Trophoblast cell (in vitro differentiated cells and primary cell): ENCODE results near the gene USP17L27.
"Not testable (repeated sequence)": the region's sequence is repeated elsewhere in the genome, so short reads cannot be mapped to it uniquely, and the experiment has no call there.

Experiments
- DNase-seq, 2 donors: peaks; one replicate each; pipeline ENCODE4 v3.0.0-alpha.2; 2016
- H2AFZ ChIP-seq: 2 replicates; pipeline ENCODE4 v1.6.1; 2013; ENCODE audit warnings: low read length, moderate library complexity, mild to moderate bottlenecking; ENCODE audit not compliant: insufficient read depth, poor library complexity
- H2AK5ac ChIP-seq: 2 replicates; pipeline ENCODE4 v1.6.1; 2013; ENCODE audit warnings: mild to moderate bottlenecking, low read length
- H2BK120ac ChIP-seq: 2 replicates; pipeline ENCODE4 v1.6.1; 2013; ENCODE audit warnings: low read length, mild to moderate bottlenecking, moderate library complexity; ENCODE audit not compliant: insufficient read depth, poor library complexity
- H2BK12ac ChIP-seq: 2 replicates; pipeline ENCODE4 v1.6.1; 2013; ENCODE audit warnings: mild to moderate bottlenecking, low read length, moderate library complexity
- H2BK5ac ChIP-seq: 2 replicates; pipeline ENCODE4 v1.6.1; 2013; ENCODE audit warnings: low read length, low read depth, moderate library complexity, mild to moderate bottlenecking; ENCODE audit not compliant: poor library complexity
- H3K14ac ChIP-seq: 2 replicates; pipeline ENCODE4 v1.6.1; 2013; ENCODE audit warnings: mild to moderate bottlenecking, low read length
- H3K18ac ChIP-seq: 2 replicates; pipeline ENCODE4 v1.6.1; 2013; ENCODE audit warnings: mild to moderate bottlenecking, low read length
- H3K23ac ChIP-seq: 2 replicates; pipeline ENCODE4 v1.6.1; 2013; ENCODE audit warnings: low read length
- H3K27ac ChIP-seq: 2 replicates; pipeline ENCODE4 v1.5.1; 2013; ENCODE audit warnings: low read depth, mild to moderate bottlenecking, inconsistent platforms, low read length, moderate library complexity
- H3K27me3 ChIP-seq: 2 replicates; pipeline ENCODE4 v1.6.1; 2013; ENCODE audit warnings: inconsistent platforms, mild to moderate bottlenecking, low read length, moderate library complexity; ENCODE audit not compliant: insufficient read depth
- H3K36me3 ChIP-seq, 2 experiments: 1 replicate in 1 of 2; 2 replicates in 1 of 2; pipeline ENCODE4 v1.6.1; 2013; ENCODE audit warnings: low read length in 2 of 2, mild to moderate bottlenecking in 2 of 2, moderate library complexity in 1 of 2; ENCODE audit not compliant: insufficient read depth in 2 of 2, control insufficient read depth in 1 of 2
- H3K4ac ChIP-seq: 2 replicates; pipeline ENCODE4 v1.6.1; 2013; ENCODE audit warnings: low read depth, mild to moderate bottlenecking, low read length, moderate library complexity
- H3K4me1 ChIP-seq, 2 experiments: 1 replicate in 1 of 2; 2 replicates in 1 of 2; pipeline ENCODE4 v1.6.1; 2013; ENCODE audit warnings: low read length in 2 of 2, mild to moderate bottlenecking in 2 of 2, moderate library complexity in 1 of 2; ENCODE audit not compliant: insufficient read depth in 2 of 2, control insufficient read depth in 1 of 2
- H3K4me2 ChIP-seq: 2 replicates; pipeline ENCODE4 v1.6.1; 2013; ENCODE audit warnings: inconsistent platforms, mild to moderate bottlenecking, low read length, moderate library complexity
- H3K4me3 ChIP-seq: 2 replicates; pipeline ENCODE4 v1.5.1; 2013; ENCODE audit warnings: mild to moderate bottlenecking, low read depth, low read length, inconsistent platforms
- H3K79me1 ChIP-seq: one replicate; pipeline ENCODE4 v1.6.1; 2013; ENCODE audit warnings: low read length
- H3K79me2 ChIP-seq: 2 replicates; pipeline ENCODE4 v1.6.1; 2013; ENCODE audit warnings: low read length, mild to moderate bottlenecking; ENCODE audit not compliant: control insufficient read depth, insufficient read depth, poor library complexity
- H3K9ac ChIP-seq: 2 replicates; pipeline ENCODE4 v1.6.1; 2013; ENCODE audit warnings: mild to moderate bottlenecking, low read length
- H3K9me3 ChIP-seq: 2 replicates; pipeline ENCODE4 v1.6.1; 2013; ENCODE audit warnings: low read depth, mild to moderate bottlenecking, control low read depth, inconsistent platforms, low read length; ENCODE audit not compliant: insufficient read depth
- H4K12ac ChIP-seq: 2 replicates; pipeline ENCODE4 v1.6.1; 2013; ENCODE audit warnings: low read depth, mild to moderate bottlenecking, low read length, moderate library complexity
- H4K8ac ChIP-seq: 2 replicates; pipeline ENCODE4 v1.6.1; 2013; ENCODE audit warnings: low read depth, mild to moderate bottlenecking, low read length, moderate library complexity
- H4K91ac ChIP-seq: one replicate; pipeline ENCODE4 v1.6.1; 2013; ENCODE audit warnings: low read depth, mild to moderate bottlenecking, low read length, moderate library complexity
- WGBS: extraction: QIAGEN DNeasy Blood & Tissue Kit; methylation state at CpG from one replicate; pipeline ENCODE4 v1.1.7; 2013; ENCODE audit warnings: missing lambda C conversion rate; ENCODE audit not compliant: insufficient read length, insufficient coverage; ENCODE audit errors: extremely low coverage; 5-methylcytosine and 5-hydroxymethylcytosine counted together

The USP17L27 gene

DNA sequence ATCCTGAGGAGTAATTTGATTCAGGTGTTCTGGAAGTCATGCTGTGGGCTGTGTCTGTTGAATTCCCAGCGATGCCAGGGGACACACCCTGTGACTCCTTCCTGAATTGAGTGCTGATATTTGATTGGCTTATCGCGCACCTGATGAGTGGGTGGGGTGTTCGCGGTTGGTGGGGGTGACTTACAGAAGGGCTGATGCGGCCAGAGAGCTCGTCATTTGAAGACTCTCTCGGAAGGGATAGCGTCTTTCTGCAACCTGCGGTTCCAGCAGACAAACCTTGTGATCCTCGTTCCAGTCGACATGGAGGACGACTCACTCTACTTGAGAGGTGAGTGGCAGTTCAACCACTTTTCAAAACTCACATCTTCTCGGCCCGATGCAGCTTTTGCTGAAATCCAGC is 9.4 kb downstream of the USP17L27 start, which contains the start of gene USP17L29:
Gene USP17L29, plus strand, starts transcription at position 301 of the 400 bp plus-strand sequence. Its CDS starts 0 bp downstream, at position 301.
- not testable (repeated sequence) for H3K4me1 ChIP-seq, H2BK120ac ChIP-seq, H4K91ac ChIP-seq, DNase-seq, H3K23ac ChIP-seq, H3K9me3 ChIP-seq, H3K27me3 ChIP-seq, H3K4me2 ChIP-seq, H3K14ac ChIP-seq, H3K36me3 ChIP-seq, H3K79me1 ChIP-seq, H3K4ac ChIP-seq, H3K4me3 ChIP-seq, H2AFZ ChIP-seq, H3K9ac ChIP-seq, H2AK5ac ChIP-seq, H3K27ac ChIP-seq, H2BK12ac ChIP-seq, H4K8ac ChIP-seq, H3K79me2 ChIP-seq, H2BK5ac ChIP-seq, H3K18ac ChIP-seq, H4K12ac ChIP-seq
- WGBS: no CpG with 5 or more reads among the region's 15 CpGs

DNA sequence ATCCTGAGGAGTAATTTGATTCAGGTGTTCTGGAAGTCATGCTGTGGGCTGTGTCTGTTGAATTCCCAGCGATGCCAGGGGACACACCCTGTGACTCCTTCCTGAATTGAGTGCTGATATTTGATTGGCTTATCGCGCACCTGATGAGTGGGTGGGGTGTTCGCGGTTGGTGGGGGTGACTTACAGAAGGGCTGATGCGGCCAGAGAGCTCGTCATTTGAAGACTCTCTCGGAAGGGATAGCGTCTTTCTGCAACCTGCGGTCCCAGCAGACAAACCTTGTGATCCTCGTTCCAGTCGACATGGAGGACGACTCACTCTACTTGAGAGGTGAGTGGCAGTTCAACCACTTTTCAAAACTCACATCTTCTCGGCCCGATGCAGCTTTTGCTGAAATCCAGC is 18.9 kb downstream of the USP17L27 start, which contains the start of gene USP17L30:
Gene USP17L30, plus strand, starts transcription at position 301 of the 400 bp plus-strand sequence. Its CDS starts 0 bp downstream, at position 301.
- H2BK12ac ChIP-seq, H3K14ac ChIP-seq, H3K9ac ChIP-seq, H3K27me3 ChIP-seq, H3K4ac ChIP-seq, H3K4me3 ChIP-seq, H3K18ac ChIP-seq, H2AK5ac ChIP-seq, H3K4me2 ChIP-seq, H4K91ac ChIP-seq, H3K23ac ChIP-seq, H3K79me2 ChIP-seq, H2AFZ ChIP-seq, H3K4me1 ChIP-seq, H4K12ac ChIP-seq, H3K9me3 ChIP-seq, H3K79me1 ChIP-seq, H2BK5ac ChIP-seq, H3K27ac ChIP-seq, DNase-seq, H2BK120ac ChIP-seq, H4K8ac ChIP-seq, H3K36me3 ChIP-seq: not testable (repeated sequence)
- WGBS: no CpG with 5 or more reads among the region's 15 CpGs

DNA sequence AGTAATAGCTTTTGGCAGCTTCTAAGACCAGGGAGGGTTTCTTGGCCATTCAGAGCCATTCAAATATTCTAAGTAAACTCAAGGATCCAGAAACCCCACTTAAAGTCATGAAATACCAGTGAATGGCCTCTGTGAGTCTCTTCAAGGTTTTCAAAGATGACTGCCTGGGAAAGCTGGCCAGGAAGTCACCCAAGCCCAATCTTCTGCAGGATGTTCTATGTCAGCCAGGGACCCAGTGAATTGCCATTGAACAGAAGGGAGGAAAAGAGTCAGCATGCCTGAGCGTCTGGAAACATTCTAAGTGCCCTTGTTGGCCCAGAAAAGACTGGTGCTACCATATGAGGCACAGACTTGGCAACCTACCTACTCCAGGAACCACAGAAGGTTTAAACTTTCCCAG is 35.9 kb downstream of the USP17L27 start:
- not testable (repeated sequence) for H3K79me2 ChIP-seq, H4K8ac ChIP-seq, H4K91ac ChIP-seq, H3K14ac ChIP-seq, H3K23ac ChIP-seq, H2BK120ac ChIP-seq, H2AK5ac ChIP-seq, H3K4me1 ChIP-seq, H3K36me3 ChIP-seq, H3K4me2 ChIP-seq, H3K27me3 ChIP-seq, H2BK5ac ChIP-seq, H3K9me3 ChIP-seq, H3K9ac ChIP-seq, DNase-seq, H3K18ac ChIP-seq, H3K4ac ChIP-seq, H4K12ac ChIP-seq, H2AFZ ChIP-seq, H3K79me1 ChIP-seq, H3K4me3 ChIP-seq, H2BK12ac ChIP-seq, H3K27ac ChIP-seq
- no CpG with 5 or more reads among the region's 1 CpG for WGBS

GRCh38 chr4:9381012-9381534 is 37.1 kb downstream of the USP17L27 start:
- not testable (repeated sequence) for H3K23ac ChIP-seq, H3K18ac ChIP-seq, H3K27me3 ChIP-seq, H3K4me1 ChIP-seq, H2AFZ ChIP-seq, H2AK5ac ChIP-seq, H3K4me3 ChIP-seq, H3K9ac ChIP-seq, H3K9me3 ChIP-seq, H4K8ac ChIP-seq, H2BK12ac ChIP-seq, H3K36me3 ChIP-seq, H3K4ac ChIP-seq, H2BK5ac ChIP-seq, H3K27ac ChIP-seq, H3K79me1 ChIP-seq, H3K79me2 ChIP-seq, H4K91ac ChIP-seq, H3K14ac ChIP-seq, H3K4me2 ChIP-seq, H2BK120ac ChIP-seq
- H4K12ac ChIP-seq: peak overlapping the region; percentile 51
- DNase-seq: peak in 1 of 2 donors; percentile 18
- WGBS: no CpG with 5 or more reads among the region's 36 CpGs
